CD4-positive, alpha-beta T cell treated with Interleukin-15 for 1 hour (primary cell): ENCODE results near the gene TECR.
"Not testable (repeated sequence)": the region's sequence is repeated elsewhere in the genome, so short reads cannot be mapped to it uniquely, and the experiment has no call there.

Experiments used
- DNase-seq: peaks from one replicate; pipeline ENCODE4 v3.0.0-alpha.2; 2020

The TECR gene

DNA sequence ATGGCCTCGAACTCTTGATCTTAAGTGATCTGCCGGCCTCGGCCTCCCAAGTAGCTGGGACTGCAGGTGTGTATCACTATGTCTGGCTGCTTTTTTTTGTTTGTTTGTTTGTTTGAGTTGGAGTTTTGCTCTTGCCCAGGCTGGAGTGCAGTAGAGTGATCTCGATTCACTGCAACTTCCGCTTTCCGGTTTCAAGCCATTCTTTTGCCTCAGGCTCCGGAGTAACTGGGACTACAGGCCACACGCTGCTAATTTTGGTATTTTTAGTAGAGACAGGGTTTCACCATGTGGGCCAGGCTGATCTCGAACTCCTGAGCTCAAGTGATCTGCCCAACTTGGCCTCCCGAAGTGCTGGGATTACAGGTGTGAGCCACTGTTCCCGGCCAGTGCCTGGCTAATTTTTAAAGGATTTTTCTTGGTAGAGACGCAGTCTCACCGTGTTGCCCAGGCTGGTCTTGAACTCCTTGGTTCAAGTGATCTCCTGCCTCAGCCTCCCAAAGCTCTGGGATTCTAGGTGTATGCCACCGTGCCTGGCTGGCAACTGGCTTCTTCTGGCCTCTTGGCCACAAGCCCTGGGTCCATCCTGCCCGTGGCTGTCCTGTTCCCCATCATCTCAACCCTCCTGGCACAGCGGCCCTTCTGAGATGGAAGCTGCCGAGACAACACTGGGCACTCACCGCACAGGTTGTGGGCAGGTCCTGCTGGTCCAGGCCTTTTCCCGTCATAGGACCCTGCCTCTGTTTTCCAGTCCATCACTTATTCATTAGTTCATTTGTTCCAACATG lies 11.5 kb downstream of the TECR start:
- no peak for DNase-seq

- not testable (repeated sequence) for DNase-seq
Measured at GRCh38 chr19:14541979-14542378, 12.6 kb downstream of the TECR start.

GRCh38 chr19:14542711-14543328 lies 13.4 kb downstream of the TECR start:
- DNase-seq: no peak

DNA sequence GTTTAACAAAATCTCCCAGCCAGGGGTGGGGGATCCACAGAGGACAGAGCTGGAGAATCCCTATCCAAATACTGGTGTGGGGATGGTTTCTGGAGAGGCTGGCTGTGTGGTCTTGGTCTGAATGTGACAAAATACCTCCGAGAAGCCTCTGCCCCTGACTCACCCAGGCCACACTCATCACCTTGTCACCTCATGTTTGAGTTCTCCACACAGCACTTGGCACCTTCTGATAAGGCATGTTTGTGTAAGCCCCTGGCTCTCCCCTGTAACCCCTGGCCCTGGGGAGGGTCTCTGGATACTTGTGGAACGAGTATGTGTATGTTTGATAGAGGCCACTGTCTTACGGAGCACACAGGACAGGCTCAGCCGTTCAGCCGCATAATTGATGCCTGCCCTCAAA lies 14.7 kb downstream of the TECR start:
- no peak for DNase-seq

GRCh38 chr19:14544977-14545715 lies 15.8 kb downstream of the TECR start:
- DNase-seq: no peak

GRCh38 chr19:14545716-14546082 lies 16.3 kb downstream of the TECR start:
- DNase-seq: no peak

- DNase-seq: no peak
Measured at GRCh38 chr19:14550201-14550754, 20.9 kb downstream of the TECR start.

DNA sequence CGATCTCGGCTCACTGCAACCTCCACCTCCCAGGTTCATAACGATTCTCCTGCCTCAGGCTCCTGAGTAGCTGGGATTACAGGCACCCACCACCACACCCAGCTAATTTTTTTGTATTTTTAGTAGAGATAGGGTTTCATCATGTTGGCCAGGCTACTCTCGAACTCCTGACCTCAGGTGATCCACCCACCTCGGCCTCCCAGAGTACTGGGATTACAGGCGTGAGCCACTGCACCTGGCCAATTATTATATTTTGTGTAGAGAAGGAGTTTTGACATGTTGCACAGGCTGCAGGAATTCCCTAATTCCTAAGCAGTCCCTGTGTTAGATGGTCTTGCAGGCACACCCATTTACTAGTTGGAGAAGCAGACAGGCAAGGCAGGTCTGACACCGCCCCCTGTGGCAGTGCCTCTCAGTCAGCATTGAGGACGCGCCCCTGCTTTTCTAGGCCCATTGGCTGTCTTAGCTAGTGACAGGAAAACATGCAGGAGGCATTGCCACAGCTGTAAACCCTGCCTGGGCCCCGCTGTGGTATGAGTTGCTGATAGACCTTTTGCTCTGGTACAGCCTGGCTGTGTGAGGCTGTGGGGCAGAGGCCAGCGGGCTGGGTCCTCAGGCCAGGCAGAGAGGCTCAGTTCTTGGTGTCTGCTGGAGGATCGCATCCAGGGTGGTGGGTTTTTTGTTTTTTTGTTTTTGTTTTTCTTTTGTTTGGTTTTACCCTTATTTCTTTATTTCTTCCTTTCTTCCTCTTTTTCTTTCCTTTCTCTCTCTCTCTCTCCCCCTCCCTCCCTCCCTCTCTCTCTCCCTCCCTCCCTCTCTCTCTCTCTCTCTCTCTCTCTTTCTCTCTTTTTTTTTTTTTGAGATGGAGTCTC lies 22.0 kb downstream of the TECR start:
- DNase-seq: peak; percentile 84

DNA sequence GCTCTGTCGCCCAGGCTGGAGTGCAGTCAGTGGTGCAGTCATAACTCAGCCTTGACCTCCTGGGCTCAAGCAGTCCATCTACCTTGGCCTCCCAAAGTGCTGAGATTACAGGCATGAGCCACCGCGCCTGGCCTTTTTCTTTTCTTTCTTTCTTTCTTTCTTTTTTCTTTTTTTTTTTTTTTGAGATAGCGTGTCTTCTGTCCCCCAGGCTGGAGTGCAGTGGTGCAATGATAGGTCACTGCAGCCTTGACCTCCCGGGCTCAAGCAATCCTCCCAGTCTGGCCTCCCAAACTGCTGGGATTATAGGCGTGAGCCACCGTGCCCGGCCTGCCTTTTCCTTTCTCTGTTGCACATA lies 22.6 kb downstream of the TECR start:
- DNase-seq: not testable (repeated sequence)

DNA sequence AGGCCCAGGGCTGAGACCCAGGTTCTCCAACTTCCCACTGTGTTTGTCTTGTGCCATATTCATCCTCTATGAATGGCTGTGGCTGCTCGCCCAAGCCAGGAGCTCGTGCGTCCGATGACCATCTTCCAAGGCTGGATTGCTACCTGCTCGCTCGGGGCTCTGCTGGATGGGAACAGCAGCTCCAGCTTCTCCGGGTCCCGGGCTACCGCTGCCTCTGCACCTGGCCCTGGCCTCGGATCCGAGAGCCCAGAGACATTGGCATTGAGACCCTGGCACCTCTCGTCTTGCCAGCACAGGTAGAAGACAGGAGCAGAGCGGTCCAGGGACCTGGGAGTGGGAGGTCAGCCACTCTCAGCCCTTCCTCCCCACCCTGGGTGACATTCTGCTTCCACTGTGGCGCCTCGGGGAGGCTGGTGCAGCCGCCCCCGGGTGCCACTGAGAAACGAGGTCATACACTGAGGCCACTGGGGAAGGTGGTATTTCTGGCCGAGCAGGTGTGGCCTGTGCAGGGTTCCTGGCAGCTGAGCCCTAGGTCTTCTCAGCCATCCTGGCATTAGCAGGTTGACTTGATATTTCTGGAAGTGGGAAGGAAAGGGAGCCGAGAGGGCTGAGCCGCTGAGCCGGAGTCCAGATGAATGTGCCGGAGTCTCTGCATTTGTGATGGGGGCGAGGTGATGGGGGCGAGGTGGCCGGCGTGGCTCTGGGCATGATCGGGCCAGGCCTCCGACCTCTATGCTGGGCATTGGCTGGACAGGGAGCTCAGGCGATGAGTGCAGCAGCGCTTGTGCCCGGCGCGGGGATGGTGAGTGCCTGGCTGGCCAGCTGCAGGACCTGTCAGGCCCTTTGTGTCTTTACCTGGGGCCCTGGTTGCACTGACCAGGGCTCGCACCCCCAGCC lies 23.9 kb downstream of the TECR start:
- DNase-seq: no peak

DNA sequence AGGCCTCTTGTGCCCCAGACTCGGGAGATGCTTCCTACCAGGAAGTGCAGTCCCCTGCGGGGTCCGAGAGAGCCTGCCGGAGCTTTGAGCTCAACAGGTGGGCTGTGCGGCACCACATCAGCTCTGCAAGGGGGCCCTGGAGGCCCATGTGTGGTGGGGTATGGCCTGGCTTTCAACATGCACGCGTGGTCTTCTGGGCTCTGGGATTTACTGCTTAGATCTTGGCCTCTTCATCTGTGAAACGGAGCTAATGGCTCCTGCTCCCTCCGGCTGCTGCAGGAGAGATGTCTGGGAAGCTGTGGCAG lies 24.5 kb downstream of the TECR start:
- no peak for DNase-seq

GRCh38 chr19:14554382-14554812 lies 25.0 kb downstream of the TECR start:
- no peak for DNase-seq

- DNase-seq: no peak
Measured at GRCh38 chr19:14555918-14556661, 26.7 kb downstream of the TECR start.

- peak; percentile 74 for DNase-seq
Measured at GRCh38 chr19:14556662-14557188, 27.3 kb downstream of the TECR start.

DNA sequence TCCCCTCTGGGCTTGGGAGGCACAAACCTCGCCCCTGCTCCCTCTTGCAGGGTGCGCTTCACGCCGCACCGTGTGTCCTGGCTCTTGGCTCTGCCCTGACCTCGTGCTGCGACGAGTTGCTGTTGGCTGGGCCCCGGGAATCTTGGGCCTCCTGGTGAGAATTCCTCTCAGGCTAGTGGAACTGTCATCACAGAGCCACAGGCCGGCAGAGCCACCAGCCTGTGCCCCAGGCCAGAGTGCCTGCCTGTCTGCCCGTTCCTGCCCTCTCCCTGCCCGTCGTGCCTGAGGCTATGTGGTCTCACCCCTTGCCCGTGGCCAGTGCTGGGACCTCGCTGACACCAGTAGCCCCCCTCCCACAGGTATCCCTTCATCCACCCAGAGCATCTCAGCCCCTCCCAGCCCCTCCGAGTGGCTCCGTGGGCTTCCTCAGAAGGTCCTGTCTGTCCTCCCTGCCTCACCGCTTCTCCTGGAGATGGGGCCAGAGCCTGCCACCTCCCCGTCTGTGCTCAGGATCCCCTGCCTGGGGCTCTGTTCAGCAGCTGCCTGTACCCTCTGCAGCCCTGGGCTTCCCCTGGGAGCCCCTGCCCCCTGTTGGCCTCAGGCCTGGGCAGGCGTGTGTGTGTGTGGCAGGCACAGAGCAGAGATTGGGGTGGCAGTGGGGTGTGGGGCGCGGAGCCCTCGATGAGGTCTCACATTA lies 29.1 kb downstream of the TECR start:
- DNase-seq: no peak

GRCh38 chr19:14559916-14560775 lies 30.8 kb downstream of the TECR start:
- DNase-seq: no peak

DNA sequence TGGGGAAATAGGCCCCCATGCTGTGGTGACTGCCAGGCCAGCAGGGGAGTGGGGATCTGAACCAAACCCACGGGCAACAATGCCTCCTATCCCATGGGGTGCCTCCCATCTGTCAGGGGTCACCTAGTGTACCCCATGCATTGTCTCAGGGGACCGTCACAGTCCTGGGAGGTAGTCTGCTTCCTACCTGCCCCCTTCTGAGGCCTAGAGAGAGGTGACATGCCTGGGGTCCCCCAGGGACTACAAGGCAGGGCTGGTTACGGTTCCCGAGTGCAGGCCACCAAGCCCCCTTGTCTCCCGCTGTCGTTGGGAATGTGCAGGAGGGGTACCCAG lies 31.3 kb downstream of the TECR start:
- DNase-seq: no peak

- no peak for DNase-seq
Measured at GRCh38 chr19:14561249-14561648, 31.9 kb downstream of the TECR start.

DNA sequence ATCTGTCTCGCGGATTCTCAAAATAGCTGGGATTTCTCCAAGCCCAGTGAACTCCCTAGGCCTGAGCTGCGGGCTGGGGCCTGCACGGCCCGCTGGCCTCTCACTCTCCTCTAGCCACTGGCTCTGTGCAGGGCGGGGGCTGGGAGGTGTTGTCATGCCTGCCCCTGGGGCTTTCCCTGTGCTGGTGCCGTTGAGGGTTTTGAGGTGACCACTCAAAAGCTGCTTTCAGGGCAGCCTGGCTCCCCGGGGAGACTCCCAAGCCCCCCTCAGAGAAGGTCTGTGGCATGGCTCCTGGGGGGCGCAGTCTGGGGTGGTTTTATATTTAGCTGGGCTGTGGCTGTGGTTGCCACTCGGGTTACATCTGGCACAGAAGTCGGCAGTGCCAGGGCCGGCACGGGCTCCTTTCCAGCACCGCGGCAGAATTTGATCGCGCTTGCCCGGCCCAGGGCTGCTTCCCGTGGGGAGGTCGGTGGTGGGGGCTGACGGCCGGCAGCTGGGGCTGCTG lies 32.5 kb downstream of the TECR start:
- peak; percentile 57 for DNase-seq
